ENCODE data around the gene CUL4A.

DNA sequence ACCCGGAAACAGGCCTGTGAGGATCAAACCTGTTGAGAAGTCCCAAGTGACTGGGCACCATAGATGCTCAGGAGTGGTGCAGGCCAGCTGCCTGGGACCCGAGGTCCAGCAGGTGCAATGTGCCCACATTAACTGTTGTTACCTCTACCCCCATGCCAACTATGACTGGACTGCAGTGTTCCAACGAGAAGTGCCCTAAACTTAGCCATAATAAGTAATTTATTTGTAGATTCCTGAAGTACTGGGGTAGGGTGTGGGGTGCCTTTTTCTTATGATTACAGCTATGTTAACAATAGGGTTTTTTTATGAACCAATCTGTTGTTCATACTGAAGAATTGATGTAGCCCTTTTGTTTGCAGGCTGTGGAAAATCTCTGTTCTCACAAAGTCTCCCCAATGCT, 9.2 kb downstream of the CUL4A start:
- TF ChIP-seq, protein P1, sequence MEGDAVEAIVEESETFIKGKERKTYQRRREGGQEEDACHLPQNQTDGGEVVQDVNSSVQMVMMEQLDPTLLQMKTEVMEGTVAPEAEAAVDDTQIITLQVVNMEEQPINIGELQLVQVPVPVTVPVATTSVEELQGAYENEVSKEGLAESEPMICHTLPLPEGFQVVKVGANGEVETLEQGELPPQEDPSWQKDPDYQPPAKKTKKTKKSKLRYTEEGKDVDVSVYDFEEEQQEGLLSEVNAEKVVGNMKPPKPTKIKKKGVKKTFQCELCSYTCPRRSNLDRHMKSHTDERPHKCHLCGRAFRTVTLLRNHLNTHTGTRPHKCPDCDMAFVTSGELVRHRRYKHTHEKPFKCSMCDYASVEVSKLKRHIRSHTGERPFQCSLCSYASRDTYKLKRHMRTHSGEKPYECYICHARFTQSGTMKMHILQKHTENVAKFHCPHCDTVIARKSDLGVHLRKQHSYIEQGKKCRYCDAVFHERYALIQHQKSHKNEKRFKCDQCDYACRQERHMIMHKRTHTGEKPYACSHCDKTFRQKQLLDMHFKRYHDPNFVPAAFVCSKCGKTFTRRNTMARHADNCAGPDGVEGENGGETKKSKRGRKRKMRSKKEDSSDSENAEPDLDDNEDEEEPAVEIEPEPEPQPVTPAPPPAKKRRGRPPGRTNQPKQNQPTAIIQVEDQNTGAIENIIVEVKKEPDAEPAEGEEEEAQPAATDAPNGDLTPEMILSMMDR (IDR thresholded peaks at IDR 0.05; ENCODE audit: low read depth, low read length) = no peak
- TF ChIP-seq EZH2phosphoT487 (IDR thresholded peaks at IDR 0.05; ENCODE audit: low read depth) = no peak

Measured in OCI-LY3 (cell line).